Kidney (tissue), 14 donors: ENCODE results near the gene GTF3C2. TPM values are rescaled to one million over a fixed set of nuclear protein-coding genes. Genes with fewer than 3 reads are reported as not detected.
A peak's percentile ranks its signal among the peaks of the same experiment; 100 is the strongest.

Experiments used
- DNase-seq, 5 donors: peaks; one replicate each; pipeline ENCODE4 v3.0.0-alpha.2; 2013 to 2020
- FAIRE-seq: peaks from 2 replicates; lab custom pipeline; 2012; peaks lifted over from hg19 to GRCh38; lab: Jason Lieb, UNC
- H3K27ac ChIP-seq, 2 donors: one replicate each; pipeline ENCODE4 v1.7.0; 2013; ENCODE audit warnings: low read depth in 2 of 2, low read length in 2 of 2, inconsistent platforms in 1 of 2
- H3K27me3 ChIP-seq: one replicate; pipeline ENCODE4 v1.7.1; 2013; ENCODE audit warnings: low read length, inconsistent platforms; ENCODE audit not compliant: control insufficient read depth, insufficient read depth
- H3K36me3 ChIP-seq, 3 donors: one replicate each; pipeline versions ENCODE4 v1.7.0 to v1.7.1; 2013; ENCODE audit warnings: low read length in 3 of 3, control low read depth in 1 of 3, inconsistent platforms in 1 of 3; ENCODE audit not compliant: insufficient read depth in 3 of 3, control insufficient read depth in 2 of 3
- H3K4me1 ChIP-seq, 3 donors: one replicate each; pipeline versions ENCODE4 v1.7.0 to v1.7.1; 2013; ENCODE audit warnings: low read length in 3 of 3, inconsistent platforms in 1 of 3, low read depth in 1 of 3; ENCODE audit not compliant: control insufficient read depth in 2 of 3, insufficient read depth in 2 of 3
- H3K4me3 ChIP-seq, 3 donors: one replicate each; pipeline versions ENCODE4 v1.7.0 to v1.8.1; 2013; ENCODE audit warnings: low read length in 3 of 3, control low read depth in 1 of 3, inconsistent platforms in 1 of 3
- H3K9ac ChIP-seq, 3 donors: one replicate each; pipeline versions ENCODE4 v1.7.0 to v1.7.1; 2013; ENCODE audit warnings: low read length in 3 of 3, control low read depth in 1 of 3, inconsistent platforms in 1 of 3
- H3K9me3 ChIP-seq, 3 donors: one replicate each; pipeline versions ENCODE4 v1.7.0 to v1.7.1; 2013; ENCODE audit warnings: low read length in 3 of 3, control low read depth in 1 of 3, inconsistent platforms in 1 of 3; ENCODE audit not compliant: control insufficient read depth in 2 of 3, insufficient read depth in 1 of 3
- intact Hi-C: fragments of 100-400 bp; cut with DNase I; formaldehyde crosslinking; loops from one replicate; pipeline ENCODE4 v1.11.1; 2022
- polyA plus RNA-seq: library from polyadenylated mRNA; stranded (reverse); fragments of 350-450 nt; fragmentation: Illumina TruSeq; extraction: RNeasy Lipid Tissue Mini Kit (QIAGEN cat#74804); gene quantifications from one replicate; pipeline ENCODE4 v1.2.3, GENCODE V29; 2014; ENCODE audit warnings: low read depth, low replicate concordance; ENCODE audit not compliant: insufficient read depth
- total RNA-seq: library from RNA; stranded (reverse); fragmentation: NEBNext Ultra II Directional; extraction: Animal tissue kit (Norgen Biotek cat#: 25700); gene quantifications from one replicate; pipeline ENCODE4 v1.2.1, GENCODE V29; 2021
- TF ChIP-seq, protein P1 (sequence below): IDR thresholded peaks from 3 replicates; pipeline ENCODE4 v1.5.1; 2012; ENCODE audit warnings: mild to moderate bottlenecking, moderate library complexity, borderline replicate concordance; ENCODE audit not compliant: insufficient read depth; ENCODE audit errors: extremely low read depth
- donor health status: control.
- donor health status: control.
- donor health status: control.
- donor health status: control.
- donor health status: control.
- donor health status: DM: yes; HTN: yes; CAD: no.
- donor health status: Normal renal cell carcinoma (clear cell type).

GTF3C2 gene
- total and polyA plus RNA-seq, 2 donors from 2014 or later, result 38.3 to 59.3 TPM

- peaks cover 0 to 7% (median 0%) of the 10 kb centered on the region in 3 donors for H3K36me3 ChIP-seq
- H3K9me3 ChIP-seq, result no peaks in the 10 kb centered on the region
- no peak overlapping the region for H3K27ac ChIP-seq
- DNase-seq (no peak), FAIRE-seq (no peak)
- no peak overlapping the region for H3K9ac ChIP-seq
- intact Hi-C loops, result no loop called here
- no peaks in the 10 kb centered on the region for H3K4me1 ChIP-seq
- TF ChIP-seq, protein P1, sequence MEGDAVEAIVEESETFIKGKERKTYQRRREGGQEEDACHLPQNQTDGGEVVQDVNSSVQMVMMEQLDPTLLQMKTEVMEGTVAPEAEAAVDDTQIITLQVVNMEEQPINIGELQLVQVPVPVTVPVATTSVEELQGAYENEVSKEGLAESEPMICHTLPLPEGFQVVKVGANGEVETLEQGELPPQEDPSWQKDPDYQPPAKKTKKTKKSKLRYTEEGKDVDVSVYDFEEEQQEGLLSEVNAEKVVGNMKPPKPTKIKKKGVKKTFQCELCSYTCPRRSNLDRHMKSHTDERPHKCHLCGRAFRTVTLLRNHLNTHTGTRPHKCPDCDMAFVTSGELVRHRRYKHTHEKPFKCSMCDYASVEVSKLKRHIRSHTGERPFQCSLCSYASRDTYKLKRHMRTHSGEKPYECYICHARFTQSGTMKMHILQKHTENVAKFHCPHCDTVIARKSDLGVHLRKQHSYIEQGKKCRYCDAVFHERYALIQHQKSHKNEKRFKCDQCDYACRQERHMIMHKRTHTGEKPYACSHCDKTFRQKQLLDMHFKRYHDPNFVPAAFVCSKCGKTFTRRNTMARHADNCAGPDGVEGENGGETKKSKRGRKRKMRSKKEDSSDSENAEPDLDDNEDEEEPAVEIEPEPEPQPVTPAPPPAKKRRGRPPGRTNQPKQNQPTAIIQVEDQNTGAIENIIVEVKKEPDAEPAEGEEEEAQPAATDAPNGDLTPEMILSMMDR, result no peak
- no peaks in the 10 kb centered on the region for H3K27me3 ChIP-seq
- H3K4me3 ChIP-seq, result no peak overlapping the region
Observed at GRCh38 chr2:27393225-27393624, 36.7 kb upstream of the GTF3C2 start.

- intact Hi-C loops, result no loop called here
- TF ChIP-seq, protein P1, result no peak
Observed at GRCh38 chr2:27390822-27391679, 34.5 kb upstream of the GTF3C2 start.

DNA sequence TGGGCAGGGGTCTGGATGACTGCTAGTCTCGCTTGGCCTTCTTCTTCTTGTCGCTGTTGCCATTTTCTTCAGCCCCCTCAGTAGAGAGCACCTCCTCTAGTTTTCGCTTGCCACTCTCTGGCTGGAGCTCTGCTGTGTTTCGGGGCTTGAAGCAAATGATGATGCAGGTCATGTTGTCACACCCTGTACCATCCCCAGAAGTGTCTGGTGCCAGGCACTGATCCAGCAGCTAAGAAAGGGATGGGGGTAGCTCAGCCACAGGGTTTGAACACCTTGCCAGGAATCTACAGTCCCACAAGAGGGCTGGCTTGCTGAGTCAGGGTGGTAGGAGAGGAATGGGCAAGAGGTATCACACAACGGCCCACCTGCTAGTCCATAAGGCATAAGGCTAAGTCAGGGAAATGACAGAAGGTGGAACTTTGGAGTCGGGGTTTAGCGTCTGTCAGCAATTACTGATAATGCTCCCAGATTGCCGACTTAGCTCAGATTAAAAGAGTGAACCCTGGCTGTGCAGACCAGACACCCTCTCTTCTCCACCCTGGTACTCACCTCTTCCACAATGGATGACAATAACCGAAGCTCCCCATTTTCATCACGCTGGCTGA lies 25.1 kb upstream of the GTF3C2 start:
- no peaks in the 10 kb centered on the region for H3K9me3 ChIP-seq
- H3K27ac ChIP-seq, result peak overlapping the region in 1 of 2 donors; percentile 88
- intact Hi-C loops, result no loop called here
- no peaks in the 10 kb centered on the region for H3K27me3 ChIP-seq
- H3K9ac ChIP-seq, result peak overlapping the region in 1 of 3 donors; percentile 75
- TF ChIP-seq, protein P1, result no peak
- DNase-seq, result no peak
- peaks cover 3 to 15% (median 14%) of the 10 kb centered on the region in 3 donors for H3K4me1 ChIP-seq
- peak overlapping the region in 1 of 3 donors; percentile 73 for H3K4me3 ChIP-seq
- no peak for FAIRE-seq
- H3K36me3 ChIP-seq, result peaks cover 6 to 33% (median 23%) of the 10 kb centered on the region in 3 donors

More at GRCh38 chr2:27390822-27391679, 34.5 kb upstream of the GTF3C2 start:
- H3K4me1 ChIP-seq, result no peaks in the 10 kb centered on the region
- no peak overlapping the region for H3K9ac ChIP-seq
- FAIRE-seq, result no peak
- no peak for DNase-seq
- H3K9me3 ChIP-seq, result no peaks in the 10 kb centered on the region
- H3K4me3 ChIP-seq, result no peak overlapping the region
- peaks cover 0 to 10% (median under 1%) of the 10 kb centered on the region in 3 donors for H3K36me3 ChIP-seq
- H3K27ac ChIP-seq, result no peak overlapping the region
- no peaks in the 10 kb centered on the region for H3K27me3 ChIP-seq
